Spinal cord (tissue), 10 donors: ENCODE data around the gene WDR20. TPM values are rescaled to one million over a fixed set of nuclear protein-coding genes. Genes with fewer than 3 reads are reported as not detected.

Experiments
- DNase-seq, 6 donors: peaks; one replicate each; pipeline versions ENCODE4 v3.0.0 to v3.0.0-alpha.2; 2013 to 2015; ENCODE audit warnings: low spot score in 6 of 6, low read depth in 4 of 6
- H3K27ac ChIP-seq: one replicate; pipeline ENCODE4 v1.5.1; 2013; ENCODE audit warnings: low read depth, low read length, control low read depth
- H3K27me3 ChIP-seq: one replicate; pipeline ENCODE4 v1.6.1; 2013; ENCODE audit warnings: low read length; ENCODE audit not compliant: control insufficient read depth, insufficient read depth
- H3K36me3 ChIP-seq: one replicate; pipeline ENCODE4 v1.6.1; 2013; ENCODE audit warnings: low read length; ENCODE audit not compliant: control insufficient read depth, insufficient read depth
- H3K4me1 ChIP-seq: one replicate; pipeline ENCODE4 v1.6.1; 2013; ENCODE audit warnings: low read length; ENCODE audit not compliant: control insufficient read depth, insufficient read depth
- H3K4me3 ChIP-seq: one replicate; pipeline ENCODE4 v1.5.1; 2013; ENCODE audit warnings: low read depth, low read length, control low read depth
- H3K9me3 ChIP-seq: one replicate; pipeline ENCODE4 v1.6.1; 2013; ENCODE audit warnings: low read length; ENCODE audit not compliant: control insufficient read depth, insufficient read depth
- WGBS: methylation state at CpG from one replicate; pipeline ENCODE4 v1.1.5; 2013; ENCODE audit warnings: missing lambda C conversion rate; ENCODE audit not compliant: insufficient coverage; 5-methylcytosine and 5-hydroxymethylcytosine counted together
- polyA plus RNA-seq, 2 donors: library from polyadenylated mRNA; unstranded; fragments of 120-200 nt; gene quantifications; one replicate each; pipeline ENCODE4 v1.2.1, GENCODE V29; 2013; ENCODE audit not compliant: insufficient read length in 2 of 2
- total RNA-seq, 2 donors: library from RNA; depleted of rRNA in 1 of 2; stranded (reverse); fragments of 120-200 nt in 1 of 2; fragments of >200 nt in 1 of 2; gene quantifications; one replicate each; pipeline versions ENCODE4 v1.2.3 to v1.2.4, GENCODE V29; 2013 to 2014
- donor health status: healthy.

The WDR20 gene
- total and polyA plus RNA-seq, 4 donors: 20.4 to 33.1 (median 30.9) TPM

GRCh38 chr14:102249041-102249440, 109.3 kb downstream of the WDR20 start:
- H3K36me3 ChIP-seq: peaks cover 26% of the 10 kb centered on the region
- no peaks in the 10 kb centered on the region for H3K4me1 ChIP-seq
- no peak overlapping the region for H3K4me3 ChIP-seq
- 85% methylated on average over 11 of the region's 12 CpGs for WGBS
- H3K27me3 ChIP-seq: no peaks in the 10 kb centered on the region
- DNase-seq: no peak
- H3K27ac ChIP-seq: no peak overlapping the region
- no peaks in the 10 kb centered on the region for H3K9me3 ChIP-seq

GRCh38 chr14:102249981-102250380, 110.3 kb downstream of the WDR20 start:
- 100% methylated on average over 1 of the region's 6 CpGs for WGBS
- no peak overlapping the region for H3K4me3 ChIP-seq
- peaks cover 26% of the 10 kb centered on the region for H3K36me3 ChIP-seq
- no peak for DNase-seq
- H3K4me1 ChIP-seq: no peaks in the 10 kb centered on the region
- no peaks in the 10 kb centered on the region for H3K9me3 ChIP-seq
- no peaks in the 10 kb centered on the region for H3K27me3 ChIP-seq
- H3K27ac ChIP-seq: no peak overlapping the region

- Histone ChIP-seq H3K4me3 (no peak overlapping the region), H3K27ac (no peak overlapping the region), H3K9me3 (no peaks in the 10 kb centered on the region), H3K27me3 (no peaks in the 10 kb centered on the region), H3K36me3 (peaks cover 26% of the 10 kb centered on the region), H3K4me1 (no peaks in the 10 kb centered on the region)
- 98% methylated on average over 15 of the region's 15 CpGs for whole genome bisulfite sequencing
- DNase-seq: no peak
These were observed 110.9 kb downstream of the WDR20 start for GRCh38 chr14:102250636-102251035.

GRCh38 chr14:102251161-102251560, 111.5 kb downstream of the WDR20 start:
- no peaks in the 10 kb centered on the region for H3K4me1 ChIP-seq
- DNase-seq: no peak
- H3K27ac ChIP-seq: no peak overlapping the region
- no peaks in the 10 kb centered on the region for H3K27me3 ChIP-seq
- 100% methylated on average over 3 of the region's 8 CpGs for WGBS
- H3K4me3 ChIP-seq: no peak overlapping the region
- no peaks in the 10 kb centered on the region for H3K9me3 ChIP-seq
- peaks cover 26% of the 10 kb centered on the region for H3K36me3 ChIP-seq

- no peak for DNase-seq
- Histone ChIP-seq H3K4me3 (no peak overlapping the region), H3K27ac (no peak overlapping the region)
These were observed 113.4 kb downstream of the WDR20 start for GRCh38 chr14:102252834-102253801.

GRCh38 chr14:102255401-102256190, 115.9 kb downstream of the WDR20 start:
- no peaks in the 10 kb centered on the region for H3K9me3 ChIP-seq
- no peaks in the 10 kb centered on the region for H3K4me1 ChIP-seq
- H3K27ac ChIP-seq: no peak overlapping the region
- H3K36me3 ChIP-seq: peaks cover 4% of the 10 kb centered on the region
- H3K4me3 ChIP-seq: no peak overlapping the region
- WGBS: 94% methylated on average over 5 of the region's 9 CpGs
- peak in 1 of 6 donors; percentile 15 for DNase-seq
- H3K27me3 ChIP-seq: no peaks in the 10 kb centered on the region

More at GRCh38 chr14:102252834-102253801, 113.4 kb downstream of the WDR20 start:
- Histone ChIP-seq H3K36me3 (peaks cover 24% of the 10 kb centered on the region), H3K27me3 (no peaks in the 10 kb centered on the region), H3K4me1 (no peaks in the 10 kb centered on the region), H3K9me3 (no peaks in the 10 kb centered on the region)
- WGBS: 80% methylated on average over 10 of the region's 21 CpGs

GRCh38 chr14:102256716-102257115, 117.0 kb downstream of the WDR20 start:
- no peak overlapping the region for H3K27ac ChIP-seq
- DNase-seq: peak in 2 of 6 donors; percentile 32 to 54
- H3K4me3 ChIP-seq: no peak overlapping the region
- H3K27me3 ChIP-seq: no peaks in the 10 kb centered on the region
- 59% methylated on average over 8 of the region's 9 CpGs for WGBS
- H3K36me3 ChIP-seq: no peaks in the 10 kb centered on the region
- H3K9me3 ChIP-seq: no peaks in the 10 kb centered on the region
- no peaks in the 10 kb centered on the region for H3K4me1 ChIP-seq

GRCh38 chr14:102258136-102258535, 118.4 kb downstream of the WDR20 start:
- Histone ChIP-seq H3K27ac (no peak overlapping the region), H3K9me3 (no peaks in the 10 kb centered on the region), H3K4me1 (peaks cover 5% of the 10 kb centered on the region), H3K4me3 (no peak overlapping the region), H3K36me3 (no peaks in the 10 kb centered on the region), H3K27me3 (no peaks in the 10 kb centered on the region)
- DNase-seq: no peak
- 100% methylated on average over 6 of the region's 6 CpGs for WGBS
